ENCODE results near the gene ADRA2B.

ADRA2B gene

GRCh38 chr2:96098900-96099590, 17.3 kb downstream of the ADRA2B start:
- no peaks in the 10 kb centered on the region for H3K9me3 Mint-ChIP-seq
- H3K4me1 Mint-ChIP-seq (ENCODE audit: low read depth in 2 of 2), result no peaks in the 10 kb centered on the region
- DNase-seq (no peak), ATAC-seq (replicated peaks) (no peak)
- no peak overlapping the region for H3K27ac Mint-ChIP-seq
- H3K4me3 Mint-ChIP-seq, result no peak overlapping the region
- peaks cover 4% of the 10 kb centered on the region for H3K36me3 Mint-ChIP-seq (ENCODE audit: insufficient read depth)
- H3K27me3 Mint-ChIP-seq, result no peaks in the 10 kb centered on the region

- Mint-ChIP-seq H3K9me3 (no peaks in the 10 kb centered on the region), H3K36me3 (ENCODE audit: insufficient read depth) (peaks cover 4% of the 10 kb centered on the region), H3K4me3 (no peak overlapping the region), H3K27me3 (no peaks in the 10 kb centered on the region), H3K27ac (peak overlapping the region; percentile 51 to 54), H3K4me1 (ENCODE audit: low read depth in 2 of 2) (no peaks in the 10 kb centered on the region)
- ATAC-seq (replicated peaks) (no peak), DNase-seq (no peak)
These were observed 18.2 kb downstream of the ADRA2B start for GRCh38 chr2:96097951-96098823.

- Mint-ChIP-seq H3K27me3 (no peaks in the 10 kb centered on the region), H3K9me3 (no peaks in the 10 kb centered on the region), H3K4me1 (ENCODE audit: low read depth in 2 of 2) (no peaks in the 10 kb centered on the region), H3K4me3 (no peak overlapping the region), H3K36me3 (ENCODE audit: insufficient read depth) (peaks cover 4% of the 10 kb centered on the region), H3K27ac (peak overlapping the region in 1 of 2 donors; percentile 51)
- DNase-seq, result no peak
- no peak for ATAC-seq (replicated peaks)
These were observed 18.9 kb downstream of the ADRA2B start for GRCh38 chr2:96097441-96097840.

GRCh38 chr2:96095116-96095636, 21.2 kb downstream of the ADRA2B start:
- ATAC-seq (replicated peaks) (no peak), DNase-seq (no peak)
- Mint-ChIP-seq H3K27me3 (peaks cover 0 to 18% of the 10 kb centered on the region in 2 donors), H3K9me3 (no peaks in the 10 kb centered on the region), H3K36me3 (ENCODE audit: insufficient read depth) (no peaks in the 10 kb centered on the region), H3K4me3 (no peak overlapping the region), H3K4me1 (ENCODE audit: low read depth in 2 of 2) (no peaks in the 10 kb centered on the region), H3K27ac (no peak overlapping the region)

DNA sequence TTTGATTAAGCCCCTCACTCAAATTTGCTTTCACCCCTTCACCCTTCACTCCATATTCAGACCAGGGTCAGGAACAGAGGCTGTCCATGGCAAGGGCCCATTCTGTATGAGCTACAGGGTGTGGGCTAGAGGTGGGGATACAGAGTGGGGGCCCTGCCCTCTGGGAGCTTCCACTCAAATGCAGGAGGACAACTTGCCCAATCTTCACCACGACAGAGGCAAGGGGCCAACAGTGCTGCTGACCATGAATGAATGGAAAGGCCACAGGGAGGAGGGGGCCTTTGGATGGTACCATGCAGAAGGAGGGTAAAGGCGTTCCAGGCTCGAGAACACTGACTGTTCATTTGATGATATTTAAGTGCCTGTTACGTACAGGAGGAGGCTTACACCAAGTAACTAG, 22.8 kb downstream of the ADRA2B start:
- DNase-seq (no peak), ATAC-seq (replicated peaks) (no peak)
- no peaks in the 10 kb centered on the region for H3K9me3 Mint-ChIP-seq

GRCh38 chr2:96092951-96093350, 23.4 kb downstream of the ADRA2B start:
- Mint-ChIP-seq H3K27ac (no peak overlapping the region), H3K9me3 (no peaks in the 10 kb centered on the region), H3K27me3 (peaks cover 0 to 29% of the 10 kb centered on the region in 2 donors), H3K36me3 (ENCODE audit: insufficient read depth) (no peaks in the 10 kb centered on the region), H3K4me1 (ENCODE audit: low read depth in 2 of 2) (no peaks in the 10 kb centered on the region), H3K4me3 (no peak overlapping the region)
- DNase-seq, result no peak
- no peak for ATAC-seq (replicated peaks)

More for the DNA sequence above, 22.8 kb downstream of the ADRA2B start:
- H3K36me3 Mint-ChIP-seq (ENCODE audit: insufficient read depth), result no peaks in the 10 kb centered on the region
- peaks cover 0 to 29% of the 10 kb centered on the region in 2 donors for H3K27me3 Mint-ChIP-seq
- no peak overlapping the region for H3K27ac Mint-ChIP-seq
- H3K4me1 Mint-ChIP-seq (ENCODE audit: low read depth in 2 of 2), result no peaks in the 10 kb centered on the region
- no peak overlapping the region for H3K4me3 Mint-ChIP-seq

- Mint-ChIP-seq H3K4me3 (no peak overlapping the region), H3K27ac (peak overlapping the region in 1 of 2 donors; percentile 62), H3K9me3 (no peaks in the 10 kb centered on the region), H3K27me3 (peaks cover 0 to 29% of the 10 kb centered on the region in 2 donors), H3K4me1 (ENCODE audit: low read depth in 2 of 2) (no peaks in the 10 kb centered on the region), H3K36me3 (ENCODE audit: insufficient read depth) (no peaks in the 10 kb centered on the region)
- ATAC-seq (replicated peaks), result no peak
- DNase-seq, result no peak
These were observed 23.8 kb downstream of the ADRA2B start for GRCh38 chr2:96092573-96092877.

- Mint-ChIP-seq H3K36me3 (ENCODE audit: insufficient read depth) (no peaks in the 10 kb centered on the region), H3K27ac (peak overlapping the region in 1 of 2 donors; percentile 62), H3K9me3 (no peaks in the 10 kb centered on the region), H3K4me3 (no peak overlapping the region), H3K4me1 (ENCODE audit: low read depth in 2 of 2) (no peaks in the 10 kb centered on the region), H3K27me3 (peaks cover 0 to 29% of the 10 kb centered on the region in 2 donors)
- ATAC-seq (replicated peaks), result no peak
- no peak for DNase-seq
These were observed 24.4 kb downstream of the ADRA2B start for GRCh38 chr2:96091711-96092572.

DNA sequence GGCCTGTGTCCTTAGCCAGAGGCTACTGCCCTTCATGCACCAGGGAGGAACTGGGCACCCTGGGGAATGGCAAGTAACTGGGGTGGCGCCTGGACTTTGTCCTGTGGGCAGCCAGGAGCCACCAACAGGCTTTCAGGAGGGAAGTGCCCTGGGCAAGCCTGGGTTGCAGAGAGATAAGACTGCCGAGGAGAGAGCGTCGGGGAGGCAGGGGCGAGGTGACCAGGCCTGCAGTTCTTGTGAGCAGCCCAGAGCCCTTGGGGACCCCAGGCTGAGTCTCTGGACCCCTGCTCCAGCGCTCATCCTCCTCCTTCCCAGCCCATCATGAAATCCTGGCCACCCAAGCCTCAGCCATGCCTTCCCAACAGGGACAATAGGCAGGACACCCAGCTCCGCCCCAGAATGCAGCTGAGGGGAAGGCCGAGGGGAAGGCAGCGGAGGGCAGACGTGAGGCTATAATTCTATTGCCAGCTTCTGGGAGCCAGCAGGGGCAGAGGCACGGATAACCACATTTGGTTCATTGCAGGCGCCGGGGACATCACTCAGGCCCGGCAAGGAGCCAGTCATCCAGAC, 25.1 kb downstream of the ADRA2B start:
- H3K4me3 Mint-ChIP-seq, result no peak overlapping the region
- H3K9me3 Mint-ChIP-seq, result no peaks in the 10 kb centered on the region
- DNase-seq, result no peak
- ATAC-seq (replicated peaks), result no peak
- H3K27ac Mint-ChIP-seq, result no peak overlapping the region
- no peaks in the 10 kb centered on the region for H3K4me1 Mint-ChIP-seq (ENCODE audit: low read depth in 2 of 2)
- peaks cover 0 to 29% of the 10 kb centered on the region in 2 donors for H3K27me3 Mint-ChIP-seq
- H3K36me3 Mint-ChIP-seq (ENCODE audit: insufficient read depth), result no peaks in the 10 kb centered on the region

- ATAC-seq (replicated peaks) (no peak), DNase-seq (no peak)
- Mint-ChIP-seq H3K4me3 (no peak overlapping the region), H3K27me3 (peaks cover 0 to 34% of the 10 kb centered on the region in 2 donors), H3K4me1 (ENCODE audit: low read depth in 2 of 2) (no peaks in the 10 kb centered on the region), H3K9me3 (no peaks in the 10 kb centered on the region), H3K27ac (no peak overlapping the region), H3K36me3 (ENCODE audit: insufficient read depth) (no peaks in the 10 kb centered on the region)
These were observed 26.0 kb downstream of the ADRA2B start for GRCh38 chr2:96090196-96090926.

DNA sequence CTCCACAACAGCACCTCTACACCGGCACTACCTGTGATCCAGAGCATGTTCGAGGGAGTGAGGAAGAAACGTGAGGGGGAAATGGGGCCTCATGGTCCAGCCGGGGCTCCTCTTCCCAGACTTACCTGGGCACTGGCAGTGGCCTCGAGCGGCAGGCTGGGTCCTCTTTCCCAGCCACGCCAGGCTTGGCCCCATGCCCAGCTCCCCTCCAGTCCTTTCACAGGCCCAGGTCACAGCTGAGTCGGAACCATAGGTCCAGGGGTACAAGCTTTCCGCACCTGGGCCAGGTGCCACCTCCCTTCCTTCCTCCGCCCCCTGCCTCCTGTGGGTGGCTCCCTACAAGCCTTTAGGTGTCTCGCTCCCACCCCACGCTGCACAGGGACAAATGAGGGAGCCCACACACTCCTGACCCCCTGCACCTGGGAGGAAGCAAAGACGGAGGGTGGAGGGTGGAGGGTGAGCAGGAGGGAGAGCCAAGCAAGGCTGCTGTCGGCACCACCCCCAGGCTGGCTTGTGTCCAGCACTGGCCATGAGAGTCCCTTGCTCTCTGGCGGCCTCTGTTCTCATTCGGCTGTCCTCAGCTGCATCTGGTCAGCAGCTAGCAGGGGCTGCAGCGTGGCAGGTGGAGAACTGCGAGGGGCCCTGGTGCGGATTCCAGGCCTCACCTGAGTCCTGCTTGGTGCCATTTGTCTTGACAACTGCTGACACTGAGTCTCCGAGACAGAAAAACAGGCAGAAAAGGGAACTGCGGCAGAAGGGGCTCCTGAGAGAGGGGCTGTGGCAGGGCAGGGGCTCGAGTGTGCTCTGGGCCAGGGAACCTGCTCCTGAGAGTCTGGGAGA, 26.8 kb downstream of the ADRA2B start:
- no peak for DNase-seq
- Mint-ChIP-seq H3K27me3 (peaks cover 0 to 42% of the 10 kb centered on the region in 2 donors), H3K4me3 (no peak overlapping the region), H3K36me3 (ENCODE audit: insufficient read depth) (no peaks in the 10 kb centered on the region), H3K9me3 (no peaks in the 10 kb centered on the region), H3K4me1 (ENCODE audit: low read depth in 2 of 2) (no peaks in the 10 kb centered on the region), H3K27ac (no peak overlapping the region)
- ATAC-seq (replicated peaks), result no peak

All from effector memory CD8-positive, alpha-beta T cell (primary cell).